ENCODE measurements around the gene OSBPL6. TPM values are rescaled to one million over a fixed set of nuclear protein-coding genes. Genes with fewer than 3 reads are reported as not detected.

Gene OSBPL6
- total and polyA plus RNA-seq, 10 of the 15 experiments (the other 5 are each of a cell fraction or from before 2014, with no cell fraction given), result 0.01 to 0.08 (median 0.03) TPM; not detected in 5

DNA sequence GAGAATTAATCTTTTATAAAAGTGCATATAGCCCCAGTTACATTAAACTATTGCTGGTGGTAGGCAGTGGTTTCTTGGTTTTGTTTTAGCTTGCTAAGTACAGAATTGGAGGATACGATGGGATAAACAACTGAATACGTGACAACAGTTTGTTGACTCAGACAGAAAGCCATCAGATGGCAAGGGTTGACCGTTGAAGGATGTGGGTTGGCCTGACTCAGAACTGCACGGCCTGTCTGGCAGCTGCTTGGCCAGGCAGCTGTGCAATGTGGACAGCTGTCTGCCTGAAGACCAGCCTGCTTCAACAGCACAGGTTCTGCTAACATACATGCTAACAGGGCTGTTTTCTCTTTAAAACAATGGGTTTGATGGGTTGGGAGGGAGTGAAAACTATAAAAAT is 210.1 kb downstream of the OSBPL6 start (continued):
- TF ChIP-seq EZH2 (IDR thresholded peaks at IDR 0.05; ENCODE audit: borderline replicate concordance, control insufficient read depth, low read depth, low read length) (no peak), SP1 (IDR thresholded peaks at IDR 0.05; ENCODE audit: low read depth, low read length) (peak; percentile 92), CREB1 (IDR thresholded peaks at IDR 0.05; ENCODE audit: low read depth) (peak; percentile 68), SREBF1 (IDR thresholded peaks at IDR 0.05; ENCODE audit: low read length) (no peak), HCFC1 (IDR thresholded peaks at IDR 0.05; ENCODE audit: low read length) (no peak), SMAD5 (IDR thresholded peaks at IDR 0.05; ENCODE audit: low read depth) (no peak), FOS (IDR thresholded peaks at IDR 0.05; ENCODE audit: borderline replicate concordance, extremely low read depth, insufficient read length) (no peak), GABPA (IDR thresholded peaks at IDR 0.05; ENCODE audit: low read depth) (peak; percentile 64), CHD1 (IDR thresholded peaks at IDR 0.05; ENCODE audit: low read depth, low read length) (no peak), GATAD2B (conservative IDR thresholded peaks at IDR 0.05; ENCODE audit: low read depth) (0 out of 2 replicates have a peak, but pooled peaks have one; percentile 52), ZNF24 (IDR thresholded peaks at IDR 0.05) (no peak), FOXK2 (IDR thresholded peaks at IDR 0.05) (no peak), RB1 (IDR thresholded peaks at IDR 0.05; ENCODE audit: borderline replicate concordance) (no peak), POU2F2 (IDR thresholded peaks at IDR 0.05; ENCODE audit: borderline replicate concordance, low read depth, low read length) (peak; percentile 89), SUZ12 (IDR thresholded peaks at IDR 0.05; ENCODE audit: unreplicated experiment) (no peak), TCF3 (IDR thresholded peaks at IDR 0.05; ENCODE audit: borderline replicate concordance, insufficient read depth, low read depth, low read length) (peak; percentile 100), MYC (IDR thresholded peaks at IDR 0.05; ENCODE audit: insufficient read depth, insufficient read length, insufficient replicate concordance, low read length, severe bottlenecking) (no peak), MXI1 (IDR thresholded peaks at IDR 0.05; ENCODE audit: low read depth, low read length) (peak; percentile 62; the same call in 1 of the 2 replicates), BMI1 (IDR thresholded peaks at IDR 0.05; ENCODE audit: borderline replicate concordance) (peak; percentile 75)
- TF ChIP-seq, protein P1, sequence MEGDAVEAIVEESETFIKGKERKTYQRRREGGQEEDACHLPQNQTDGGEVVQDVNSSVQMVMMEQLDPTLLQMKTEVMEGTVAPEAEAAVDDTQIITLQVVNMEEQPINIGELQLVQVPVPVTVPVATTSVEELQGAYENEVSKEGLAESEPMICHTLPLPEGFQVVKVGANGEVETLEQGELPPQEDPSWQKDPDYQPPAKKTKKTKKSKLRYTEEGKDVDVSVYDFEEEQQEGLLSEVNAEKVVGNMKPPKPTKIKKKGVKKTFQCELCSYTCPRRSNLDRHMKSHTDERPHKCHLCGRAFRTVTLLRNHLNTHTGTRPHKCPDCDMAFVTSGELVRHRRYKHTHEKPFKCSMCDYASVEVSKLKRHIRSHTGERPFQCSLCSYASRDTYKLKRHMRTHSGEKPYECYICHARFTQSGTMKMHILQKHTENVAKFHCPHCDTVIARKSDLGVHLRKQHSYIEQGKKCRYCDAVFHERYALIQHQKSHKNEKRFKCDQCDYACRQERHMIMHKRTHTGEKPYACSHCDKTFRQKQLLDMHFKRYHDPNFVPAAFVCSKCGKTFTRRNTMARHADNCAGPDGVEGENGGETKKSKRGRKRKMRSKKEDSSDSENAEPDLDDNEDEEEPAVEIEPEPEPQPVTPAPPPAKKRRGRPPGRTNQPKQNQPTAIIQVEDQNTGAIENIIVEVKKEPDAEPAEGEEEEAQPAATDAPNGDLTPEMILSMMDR (IDR thresholded peaks at IDR 0.05 in 2 of 3, conservative IDR thresholded peaks at IDR 0.05 in 1 of 3; ENCODE audit: control insufficient read depth in 2 of 3, extremely low read depth in 1 of 3, insufficient read depth in 1 of 3, low read depth in 3 of 3, low read length in 3 of 3), result no peak
- TF ChIP-seq, protein P2, sequence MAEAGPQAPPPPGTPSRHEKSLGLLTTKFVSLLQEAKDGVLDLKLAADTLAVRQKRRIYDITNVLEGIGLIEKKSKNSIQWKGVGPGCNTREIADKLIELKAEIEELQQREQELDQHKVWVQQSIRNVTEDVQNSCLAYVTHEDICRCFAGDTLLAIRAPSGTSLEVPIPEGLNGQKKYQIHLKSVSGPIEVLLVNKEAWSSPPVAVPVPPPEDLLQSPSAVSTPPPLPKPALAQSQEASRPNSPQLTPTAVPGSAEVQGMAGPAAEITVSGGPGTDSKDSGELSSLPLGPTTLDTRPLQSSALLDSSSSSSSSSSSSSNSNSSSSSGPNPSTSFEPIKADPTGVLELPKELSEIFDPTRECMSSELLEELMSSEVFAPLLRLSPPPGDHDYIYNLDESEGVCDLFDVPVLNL (IDR thresholded peaks at IDR 0.05; ENCODE audit: low read depth, low read length), result no peak
- TF ChIP-seq, protein P3, sequence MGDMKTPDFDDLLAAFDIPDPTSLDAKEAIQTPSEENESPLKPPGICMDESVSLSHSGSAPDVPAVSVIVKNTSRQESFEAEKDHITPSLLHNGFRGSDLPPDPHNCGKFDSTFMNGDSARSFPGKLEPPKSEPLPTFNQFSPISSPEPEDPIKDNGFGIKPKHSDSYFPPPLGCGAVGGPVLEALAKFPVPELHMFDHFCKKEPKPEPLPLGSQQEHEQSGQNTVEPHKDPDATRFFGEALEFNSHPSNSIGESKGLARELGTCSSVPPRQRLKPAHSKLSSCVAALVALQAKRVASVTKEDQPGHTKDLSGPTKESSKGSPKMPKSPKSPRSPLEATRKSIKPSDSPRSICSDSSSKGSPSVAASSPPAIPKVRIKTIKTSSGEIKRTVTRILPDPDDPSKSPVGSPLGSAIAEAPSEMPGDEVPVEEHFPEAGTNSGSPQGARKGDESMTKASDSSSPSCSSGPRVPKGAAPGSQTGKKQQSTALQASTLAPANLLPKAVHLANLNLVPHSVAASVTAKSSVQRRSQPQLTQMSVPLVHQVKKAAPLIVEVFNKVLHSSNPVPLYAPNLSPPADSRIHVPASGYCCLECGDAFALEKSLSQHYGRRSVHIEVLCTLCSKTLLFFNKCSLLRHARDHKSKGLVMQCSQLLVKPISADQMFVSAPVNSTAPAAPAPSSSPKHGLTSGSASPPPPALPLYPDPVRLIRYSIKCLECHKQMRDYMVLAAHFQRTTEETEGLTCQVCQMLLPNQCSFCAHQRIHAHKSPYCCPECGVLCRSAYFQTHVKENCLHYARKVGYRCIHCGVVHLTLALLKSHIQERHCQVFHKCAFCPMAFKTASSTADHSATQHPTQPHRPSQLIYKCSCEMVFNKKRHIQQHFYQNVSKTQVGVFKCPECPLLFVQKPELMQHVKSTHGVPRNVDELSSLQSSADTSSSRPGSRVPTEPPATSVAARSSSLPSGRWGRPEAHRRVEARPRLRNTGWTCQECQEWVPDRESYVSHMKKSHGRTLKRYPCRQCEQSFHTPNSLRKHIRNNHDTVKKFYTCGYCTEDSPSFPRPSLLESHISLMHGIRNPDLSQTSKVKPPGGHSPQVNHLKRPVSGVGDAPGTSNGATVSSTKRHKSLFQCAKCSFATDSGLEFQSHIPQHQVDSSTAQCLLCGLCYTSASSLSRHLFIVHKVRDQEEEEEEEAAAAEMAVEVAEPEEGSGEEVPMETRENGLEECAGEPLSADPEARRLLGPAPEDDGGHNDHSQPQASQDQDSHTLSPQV (IDR thresholded peaks at IDR 0.05), result no peak
- TF ChIP-seq, protein P4, sequence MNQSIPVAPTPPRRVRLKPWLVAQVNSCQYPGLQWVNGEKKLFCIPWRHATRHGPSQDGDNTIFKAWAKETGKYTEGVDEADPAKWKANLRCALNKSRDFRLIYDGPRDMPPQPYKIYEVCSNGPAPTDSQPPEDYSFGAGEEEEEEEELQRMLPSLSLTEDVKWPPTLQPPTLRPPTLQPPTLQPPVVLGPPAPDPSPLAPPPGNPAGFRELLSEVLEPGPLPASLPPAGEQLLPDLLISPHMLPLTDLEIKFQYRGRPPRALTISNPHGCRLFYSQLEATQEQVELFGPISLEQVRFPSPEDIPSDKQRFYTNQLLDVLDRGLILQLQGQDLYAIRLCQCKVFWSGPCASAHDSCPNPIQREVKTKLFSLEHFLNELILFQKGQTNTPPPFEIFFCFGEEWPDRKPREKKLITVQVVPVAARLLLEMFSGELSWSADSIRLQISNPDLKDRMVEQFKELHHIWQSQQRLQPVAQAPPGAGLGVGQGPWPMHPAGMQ (IDR thresholded peaks at IDR 0.05; ENCODE audit: borderline replicate concordance), result no peak
